Astrocyte (in vitro differentiated cells and primary cell): ENCODE results near the gene RRAS. TPM values are rescaled to one million over a fixed set of nuclear protein-coding genes. Genes with fewer than 3 reads are reported as not detected.

Source experiments
- DNase-seq: peaks from one replicate; pipeline ENCODE4 v3.0.0-alpha.2; 2010; ENCODE audit warnings: low read depth
- FAIRE-seq: peaks from 2 replicates; lab custom pipeline; 2011; peaks lifted over from hg19 to GRCh38; lab: Jason Lieb, UNC
- H2AFZ ChIP-seq: 2 replicates; pipeline ENCODE4 v1.6.0; 2012; ENCODE audit warnings: low read depth, low read length, inconsistent platforms
- H3K27ac ChIP-seq: 2 replicates; pipeline ENCODE4 v1.5.1; 2011; ENCODE audit warnings: low read depth, low read length, inconsistent platforms
- H3K27me3 ChIP-seq: 2 replicates; pipeline ENCODE4 v1.6.0; 2011; ENCODE audit warnings: low read length, inconsistent platforms; ENCODE audit not compliant: insufficient read depth
- H3K36me3 ChIP-seq: 2 replicates; pipeline ENCODE4 v1.5.1; 2011; ENCODE audit warnings: low read length, inconsistent platforms; ENCODE audit not compliant: insufficient read depth
- H3K4me1 ChIP-seq: 2 replicates; pipeline ENCODE4 v1.5.1; 2011; ENCODE audit warnings: low read length, inconsistent platforms; ENCODE audit not compliant: insufficient read depth
- H3K4me2 ChIP-seq: 2 replicates; pipeline ENCODE4 v1.6.0; 2012; ENCODE audit warnings: low read length, inconsistent platforms
- H3K4me3 ChIP-seq: 2 replicates; pipeline ENCODE4 v1.5.1; 2011; ENCODE audit warnings: low read depth, mild to moderate bottlenecking, low read length, inconsistent platforms; ENCODE audit not compliant: insufficient read depth
- H3K79me2 ChIP-seq: 2 replicates; pipeline ENCODE4 v1.6.0; 2012; ENCODE audit warnings: mild to moderate bottlenecking, low read length, inconsistent platforms; ENCODE audit not compliant: insufficient read depth
- H3K9ac ChIP-seq: 2 replicates; pipeline ENCODE4 v1.6.0; 2012; ENCODE audit warnings: mild to moderate bottlenecking, low read length, inconsistent platforms
- H3K9me3 ChIP-seq: 2 replicates; pipeline ENCODE4 v1.5.1; 2012; ENCODE audit warnings: low read depth, mild to moderate bottlenecking, low read length, inconsistent platforms; ENCODE audit not compliant: insufficient read depth
- H4K20me1 ChIP-seq: 2 replicates; pipeline ENCODE4 v1.6.0; 2012; ENCODE audit warnings: low read length, inconsistent platforms; ENCODE audit not compliant: insufficient read depth
- H3K27ac Mint-ChIP-seq: one replicate; pipeline ENCODE4 v1.8.0; 2021; ENCODE audit warnings: mild to moderate bottlenecking, mixed read lengths; ENCODE audit not compliant: unreplicated experiment
- H3K27me3 Mint-ChIP-seq: one replicate; pipeline ENCODE4 v1.8.0; 2021; ENCODE audit warnings: low read depth, mixed read lengths; ENCODE audit not compliant: unreplicated experiment
- H3K36me3 Mint-ChIP-seq: one replicate; pipeline ENCODE4 v1.8.0; 2021; ENCODE audit warnings: low read depth, mixed read lengths; ENCODE audit not compliant: unreplicated experiment
- H3K4me1 Mint-ChIP-seq: one replicate; pipeline ENCODE4 v1.8.0; 2021; ENCODE audit warnings: low read depth, mixed read lengths; ENCODE audit not compliant: unreplicated experiment
- H3K4me3 Mint-ChIP-seq: one replicate; pipeline ENCODE4 v1.8.0; 2021; ENCODE audit warnings: mild to moderate bottlenecking, moderate library complexity, mixed read lengths; ENCODE audit not compliant: unreplicated experiment
- H3K9me3 Mint-ChIP-seq: one replicate; pipeline ENCODE4 v1.8.0; 2021; ENCODE audit warnings: mild to moderate bottlenecking, mixed read lengths; ENCODE audit not compliant: unreplicated experiment
- EZH2 ChIP-seq: IDR thresholded peaks from 2 replicates; pipeline ENCODE4 v1.6.1; 2012; ENCODE audit warnings: mild to moderate bottlenecking, low read length, inconsistent platforms; ENCODE audit not compliant: insufficient read depth
- total RNA-seq: library from RNA; stranded (reverse); gene quantifications from 2 replicates; pipeline ENCODE4 v1.2.1, GENCODE V29; 2021
- TF ChIP-seq, protein P1 (sequence below): IDR thresholded peaks from 2 replicates; pipeline ENCODE4 v1.5.1; 2011; ENCODE audit warnings: low read depth, mild to moderate bottlenecking, inconsistent platforms, low read length, moderate library complexity; ENCODE audit not compliant: insufficient read depth

Gene RRAS
- total RNA-seq, 1 donor from 2014 or later: 94.7 TPM

DNA sequence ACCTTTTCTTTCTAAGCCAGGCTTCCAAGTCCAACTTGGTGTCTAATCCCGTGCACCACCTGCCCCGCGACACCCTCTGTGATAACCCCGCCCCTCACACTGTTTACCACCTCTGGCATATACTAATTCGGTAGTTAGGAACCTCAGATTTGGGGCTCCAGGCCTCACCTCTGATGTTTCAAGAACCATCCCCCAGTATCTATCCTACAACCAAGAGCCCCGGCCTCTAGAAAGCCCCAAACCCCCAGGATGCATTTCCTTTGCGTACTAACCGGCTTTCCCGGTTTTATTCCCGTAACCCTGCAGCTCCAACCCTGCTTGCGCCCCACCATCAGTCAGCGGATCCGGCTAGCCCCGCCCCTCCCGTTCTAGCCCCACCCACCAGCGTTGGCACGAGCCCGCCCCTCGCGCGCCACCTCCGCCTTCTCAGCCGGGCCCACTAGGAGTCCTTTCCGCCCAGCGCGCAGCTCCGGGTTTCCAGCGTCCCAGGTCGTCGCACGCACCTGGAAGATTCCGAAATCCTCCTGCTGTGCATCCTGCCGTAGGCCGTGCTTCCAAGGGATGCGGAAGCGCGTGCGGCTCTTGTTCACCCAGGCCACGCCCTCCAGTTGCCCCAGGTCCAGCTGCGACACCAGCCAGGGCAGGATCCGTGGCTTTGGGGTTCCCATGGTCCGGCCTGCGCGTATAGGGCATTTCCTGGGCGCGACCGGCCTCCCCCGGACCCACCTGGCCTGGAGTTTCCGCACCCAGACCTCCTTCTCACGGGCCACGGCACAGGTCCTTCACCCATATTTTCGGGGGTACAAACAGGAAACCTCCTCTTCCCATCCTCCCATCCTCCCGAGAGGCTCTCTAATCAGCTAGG is 24.5 kb upstream of the RRAS start:
- peak; percentile 42 for DNase-seq
- no peak for TF ChIP-seq EZH2
- TF ChIP-seq, protein P1, sequence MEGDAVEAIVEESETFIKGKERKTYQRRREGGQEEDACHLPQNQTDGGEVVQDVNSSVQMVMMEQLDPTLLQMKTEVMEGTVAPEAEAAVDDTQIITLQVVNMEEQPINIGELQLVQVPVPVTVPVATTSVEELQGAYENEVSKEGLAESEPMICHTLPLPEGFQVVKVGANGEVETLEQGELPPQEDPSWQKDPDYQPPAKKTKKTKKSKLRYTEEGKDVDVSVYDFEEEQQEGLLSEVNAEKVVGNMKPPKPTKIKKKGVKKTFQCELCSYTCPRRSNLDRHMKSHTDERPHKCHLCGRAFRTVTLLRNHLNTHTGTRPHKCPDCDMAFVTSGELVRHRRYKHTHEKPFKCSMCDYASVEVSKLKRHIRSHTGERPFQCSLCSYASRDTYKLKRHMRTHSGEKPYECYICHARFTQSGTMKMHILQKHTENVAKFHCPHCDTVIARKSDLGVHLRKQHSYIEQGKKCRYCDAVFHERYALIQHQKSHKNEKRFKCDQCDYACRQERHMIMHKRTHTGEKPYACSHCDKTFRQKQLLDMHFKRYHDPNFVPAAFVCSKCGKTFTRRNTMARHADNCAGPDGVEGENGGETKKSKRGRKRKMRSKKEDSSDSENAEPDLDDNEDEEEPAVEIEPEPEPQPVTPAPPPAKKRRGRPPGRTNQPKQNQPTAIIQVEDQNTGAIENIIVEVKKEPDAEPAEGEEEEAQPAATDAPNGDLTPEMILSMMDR: no peak
- Mint-ChIP-seq H3K4me3 (peak overlapping the region; percentile 100), H3K36me3 (peaks cover 15% of the 10 kb centered on the region), H3K27me3 (no peaks in the 10 kb centered on the region), H3K27ac (peak overlapping the region; percentile 98), H3K9me3 (no peaks in the 10 kb centered on the region), H3K4me1 (peaks cover 9% of the 10 kb centered on the region)
- H3K27me3 ChIP-seq: no peaks in the 10 kb centered on the region
- peaks cover 18% of the 10 kb centered on the region for H3K36me3 ChIP-seq
- peak overlapping the region; percentile 43 for H2AFZ ChIP-seq
- H4K20me1 ChIP-seq: peaks cover 26% of the 10 kb centered on the region
- H3K4me2 ChIP-seq: peak overlapping the region; percentile 94
- peak overlapping the region; percentile 92 for H3K9ac ChIP-seq
- H3K79me2 ChIP-seq: peaks cover 43% of the 10 kb centered on the region
- H3K9me3 ChIP-seq: peaks cover 4% of the 10 kb centered on the region
- FAIRE-seq: no peak
- H3K4me3 ChIP-seq: peak overlapping the region; percentile 94
- peak overlapping the region; percentile 44 for H3K27ac ChIP-seq
- H3K4me1 ChIP-seq: peaks cover 21% of the 10 kb centered on the region

DNA sequence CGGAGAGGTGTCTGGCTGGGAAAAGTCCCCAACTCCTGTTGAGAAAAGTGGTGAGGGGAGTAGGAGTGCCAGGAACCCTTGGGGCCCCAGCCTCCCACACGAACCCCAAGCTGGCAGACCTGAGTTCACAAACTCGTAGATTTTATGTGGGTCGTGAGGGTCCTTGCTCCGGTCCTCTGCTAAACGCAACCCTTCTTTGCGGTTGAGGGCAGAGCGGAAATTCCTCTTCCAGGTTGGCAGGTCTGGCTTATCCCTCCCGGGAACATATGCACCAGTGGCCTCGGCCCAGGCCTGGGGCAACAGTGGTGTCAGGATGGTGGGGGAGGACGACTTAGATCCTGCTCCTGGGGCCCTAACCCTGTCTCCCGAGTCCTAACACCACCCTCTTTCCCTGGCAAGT is 23.3 kb upstream of the RRAS start:
- H3K27me3 ChIP-seq: no peaks in the 10 kb centered on the region
- Mint-ChIP-seq H3K27ac (peak overlapping the region; percentile 31), H3K27me3 (no peaks in the 10 kb centered on the region), H3K4me3 (no peak overlapping the region), H3K36me3 (peaks cover 17% of the 10 kb centered on the region), H3K4me1 (peaks cover 9% of the 10 kb centered on the region), H3K9me3 (no peaks in the 10 kb centered on the region)
- H3K4me1 ChIP-seq: peaks cover 21% of the 10 kb centered on the region
- H3K27ac ChIP-seq: no peak overlapping the region
- H2AFZ ChIP-seq: no peak overlapping the region
- peaks cover 4% of the 10 kb centered on the region for H3K9me3 ChIP-seq
- TF ChIP-seq, protein P1: no peak
- no peak for TF ChIP-seq EZH2
- H4K20me1 ChIP-seq: peaks cover 36% of the 10 kb centered on the region
- no peak overlapping the region for H3K4me3 ChIP-seq
- peaks cover 23% of the 10 kb centered on the region for H3K36me3 ChIP-seq
- H3K79me2 ChIP-seq: peaks cover 43% of the 10 kb centered on the region
- no peak overlapping the region for H3K9ac ChIP-seq
- FAIRE-seq: no peak
- no peak for DNase-seq
- no peak overlapping the region for H3K4me2 ChIP-seq

DNA sequence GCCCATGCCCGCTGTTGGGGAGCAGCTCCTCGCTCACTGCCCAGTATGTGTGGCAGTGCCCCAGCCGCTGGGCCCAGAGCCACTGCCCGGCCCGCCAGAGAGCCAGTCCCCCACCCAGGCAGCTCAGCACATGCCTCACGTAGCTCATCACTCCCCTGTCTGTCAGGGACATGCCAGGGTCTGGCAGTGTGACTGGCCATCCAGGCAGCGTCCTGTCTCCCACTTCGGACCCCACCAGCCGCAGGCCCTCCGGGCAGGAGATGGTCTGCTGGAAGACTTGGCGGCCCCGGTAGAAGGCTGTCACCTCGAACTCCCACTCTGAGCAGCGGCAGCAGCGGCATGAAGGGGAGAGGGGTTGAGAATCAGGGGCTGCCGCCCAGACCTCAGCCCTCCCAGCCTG is 22.1 kb upstream of the RRAS start:
- DNase-seq: no peak
- peaks cover 17% of the 10 kb centered on the region for H3K4me1 ChIP-seq
- H3K27me3 ChIP-seq: no peaks in the 10 kb centered on the region
- H3K9ac ChIP-seq: no peak overlapping the region
- peaks cover 35% of the 10 kb centered on the region for H3K79me2 ChIP-seq
- H3K4me3 ChIP-seq: no peak overlapping the region
- no peak overlapping the region for H2AFZ ChIP-seq
- peaks cover 4% of the 10 kb centered on the region for H3K9me3 ChIP-seq
- Mint-ChIP-seq H3K27ac (no peak overlapping the region), H3K36me3 (peaks cover 17% of the 10 kb centered on the region), H3K27me3 (no peaks in the 10 kb centered on the region), H3K4me1 (peaks cover 5% of the 10 kb centered on the region), H3K4me3 (no peak overlapping the region), H3K9me3 (no peaks in the 10 kb centered on the region)
- H3K36me3 ChIP-seq: peaks cover 23% of the 10 kb centered on the region
- TF ChIP-seq, protein P1: no peak
- no peak for TF ChIP-seq EZH2
- FAIRE-seq: no peak
- H3K4me2 ChIP-seq: no peak overlapping the region
- H3K27ac ChIP-seq: no peak overlapping the region
- H4K20me1 ChIP-seq: peaks cover 42% of the 10 kb centered on the region
